Activated CD8-positive, alpha-beta memory T cell treated with anti-CD3 and anti-CD28 coated beads, Interleukin-2, amount 50 U/mL, for 48 hours (primary cell): ENCODE measurements around the gene GBP4.
A peak's percentile ranks its signal among the peaks of the same experiment; 100 is the strongest.
"Not testable (repeated sequence)": the region's sequence is repeated elsewhere in the genome, so short reads cannot be mapped to it uniquely, and the experiment has no call there.

Source experiments
- DNase-seq: peaks from one replicate; pipeline ENCODE4 v3.0.0-alpha.2; 2020

The GBP4 gene

GRCh38 chr1:89198491-89199072 is at the start of gene GBP4:
GBP4 (minus strand) TSS chr1:89198942; CDS start chr1:89198834, 108 bp downstream.
- peak; percentile 71 for DNase-seq

GRCh38 chr1:89243046-89243445 is 44.3 kb upstream of the GBP4 start:
- DNase-seq: no peak

- no peak for DNase-seq
Observed at GRCh38 chr1:89221341-89221740, 22.6 kb upstream of the GBP4 start.

GRCh38 chr1:89219851-89220250 is 21.1 kb upstream of the GBP4 start:
- DNase-seq: not testable (repeated sequence)

GRCh38 chr1:89218941-89219340 is 20.2 kb upstream of the GBP4 start:
- DNase-seq: not testable (repeated sequence)

GRCh38 chr1:89213347-89213746 is 14.6 kb upstream of the GBP4 start:
- no peak for DNase-seq

- DNase-seq: no peak
Observed at GRCh38 chr1:89211035-89211634, 12.4 kb upstream of the GBP4 start.

- DNase-seq: no peak
Observed at GRCh38 chr1:89206373-89206772, 7.6 kb upstream of the GBP4 start.

GRCh38 chr1:89203166-89203565 is 4.4 kb upstream of the GBP4 start:
- no peak for DNase-seq

- DNase-seq: no peak
Observed at GRCh38 chr1:89201106-89201794, 2.5 kb upstream of the GBP4 start.

GRCh38 chr1:89200663-89201062 is 1.9 kb upstream of the GBP4 start:
- DNase-seq: no peak

GRCh38 chr1:89199525-89200031 is 836 bp upstream of the GBP4 start:
- DNase-seq: no peak

- DNase-seq: no peak
Observed at GRCh38 chr1:89198081-89198480, 661 bp downstream of the GBP4 start.

GRCh38 chr1:89195476-89195875 is 3.3 kb downstream of the GBP4 start:
- no peak for DNase-seq

- no peak for DNase-seq
Observed at GRCh38 chr1:89191314-89191713, 7.4 kb downstream of the GBP4 start.

- DNase-seq: no peak
Observed at GRCh38 chr1:89190017-89190416, 8.7 kb downstream of the GBP4 start.

- DNase-seq: no peak
Observed at GRCh38 chr1:89179343-89179742, 19.4 kb downstream of the GBP4 start.

- DNase-seq: no peak
Observed at GRCh38 chr1:89176971-89177370, 21.8 kb downstream of the GBP4 start.

GRCh38 chr1:89175601-89176256 is 23.0 kb downstream of the GBP4 start, which contains the start of gene GBP7:
GBP7 (minus strand) TSS chr1:89176003; CDS start chr1:89171935, 4,068 bp downstream.
- no peak for DNase-seq

GRCh38 chr1:89174491-89174890 is 24.3 kb downstream of the GBP4 start:
- no peak for DNase-seq

GRCh38 chr1:89172468-89173143 is 26.1 kb downstream of the GBP4 start:
- DNase-seq: no peak

GRCh38 chr1:89171067-89171438 is 27.7 kb downstream of the GBP4 start:
- no peak for DNase-seq
